Stromal cell of bone marrow (primary cell): ENCODE results near the gene C2orf80.
A peak's percentile ranks its signal among the peaks of the same experiment; 100 is the strongest.
"Not testable (repeated sequence)": the region's sequence is repeated elsewhere in the genome, so short reads cannot be mapped to it uniquely, and the experiment has no call there.

Experiments
- DNase-seq: peaks from one replicate; pipeline ENCODE4 v3.0.0-alpha.2; 2012; ENCODE audit warnings: low read depth

Gene C2orf80

GRCh38 chr2:208179028-208179609 is 10.7 kb downstream of the C2orf80 start:
- DNase-seq, result no peak

- no peak for DNase-seq
Measured at GRCh38 chr2:208175840-208176153, 14.0 kb downstream of the C2orf80 start.

GRCh38 chr2:208175069-208175839 is 14.6 kb downstream of the C2orf80 start:
- DNase-seq, result peak; percentile 85

GRCh38 chr2:208174144-208174543 is 15.7 kb downstream of the C2orf80 start:
- DNase-seq, result no peak

GRCh38 chr2:208172125-208172524 is 17.7 kb downstream of the C2orf80 start:
- DNase-seq, result no peak

GRCh38 chr2:208164951-208165755 is 24.7 kb downstream of the C2orf80 start:
- no peak for DNase-seq

GRCh38 chr2:208163489-208163888 is 26.3 kb downstream of the C2orf80 start, which contains the start of gene CRYGA:
Gene CRYGA (minus strand): TSS chr2:208163589. CDS start chr2:208163556, 33 bp downstream.
- DNase-seq, result no peak

GRCh38 chr2:208156439-208156838 is 33.4 kb downstream of the C2orf80 start:
- no peak for DNase-seq

- DNase-seq, result no peak
Measured at GRCh38 chr2:208153156-208153555, 36.7 kb downstream of the C2orf80 start.

- DNase-seq, result no peak
Measured at GRCh38 chr2:208150956-208151355, 38.9 kb downstream of the C2orf80 start.

GRCh38 chr2:208150094-208150493 is 39.7 kb downstream of the C2orf80 start:
- no peak for DNase-seq

GRCh38 chr2:208148803-208149202 is 41.0 kb downstream of the C2orf80 start:
- no peak for DNase-seq

GRCh38 chr2:208147759-208148158 is 42.1 kb downstream of the C2orf80 start:
- no peak for DNase-seq

GRCh38 chr2:208147008-208147407 is 42.8 kb downstream of the C2orf80 start:
- no peak for DNase-seq

- DNase-seq, result no peak
Measured at GRCh38 chr2:208146006-208146405, 43.8 kb downstream of the C2orf80 start, which contains the start of gene CRYGB. Gene CRYGB (minus strand): TSS chr2:208146158. CDS start chr2:208146120, 38 bp downstream.

- no peak for DNase-seq
Measured at GRCh38 chr2:208142925-208143799, 46.7 kb downstream of the C2orf80 start.

- peak; percentile 8 for DNase-seq
Measured at GRCh38 chr2:208142240-208142924, 47.4 kb downstream of the C2orf80 start.

- no peak for DNase-seq
Measured at GRCh38 chr2:208139447-208139846, 50.4 kb downstream of the C2orf80 start.

GRCh38 chr2:208138334-208138733 is 51.5 kb downstream of the C2orf80 start:
- not testable (repeated sequence) for DNase-seq

GRCh38 chr2:208136716-208137094 is 53.1 kb downstream of the C2orf80 start:
- no peak for DNase-seq
